ENCODE results near the gene MTRF1L. TPM values are rescaled to one million over a fixed set of nuclear protein-coding genes. Genes with fewer than 3 reads are reported as not detected.

MTRF1L gene
- polyA plus RNA-seq, 1 of the 3 experiments (the other 2 are of a cell fraction), result 7.7 TPM

DNA sequence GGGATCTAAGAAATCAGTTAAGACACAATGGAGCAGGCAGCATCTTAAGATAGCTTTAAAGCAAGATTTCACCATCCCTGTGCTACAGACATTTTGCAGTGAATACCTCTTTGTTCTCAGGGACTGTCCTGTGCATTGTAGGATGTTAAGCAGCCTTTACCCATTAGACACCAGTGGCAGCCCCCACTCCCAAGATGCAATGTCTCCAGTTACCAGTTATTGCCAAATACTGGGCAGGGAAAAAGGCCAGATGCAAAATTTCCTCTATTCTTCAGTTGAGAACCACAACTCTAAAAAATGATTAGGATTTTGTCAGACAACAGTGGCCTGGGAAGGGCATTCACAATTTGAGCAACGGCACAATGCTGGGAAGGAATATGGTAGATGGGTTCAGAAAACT, 25.8 kb downstream of the MTRF1L start:
- H3K36me3 ChIP-seq (replicated peaks in 1 of 2; ENCODE audit: control insufficient read depth in 1 of 2, insufficient read depth in 2 of 2, low read length in 1 of 2), result peaks cover 45 to 53% of the 10 kb centered on the region in 2 experiments
- H3K4me2 ChIP-seq, result peak overlapping the region; percentile 55; the same call in 1 of the 2 replicates
- H3K79me2 ChIP-seq (ENCODE audit: insufficient read depth), result peaks cover 98% of the 10 kb centered on the region
- peak overlapping the region in 1 of 2 experiments; percentile 17; a peak in 1 of 4 replicates for H3K27ac ChIP-seq (ENCODE audit: low read depth in 2 of 2, low read length in 1 of 2)
- ChIA-PET CTCF (interaction anchor here (0.7 to 2.3 kb wide), 2 partner anchors 22 to 79 kb away, joined by 3 to 10 read pairs; no protein-coding TSS in a partner anchor), POLR2A (no interaction called here)
- no peak overlapping the region for H3K9ac ChIP-seq
- peaks cover 69% of the 10 kb centered on the region for H4K20me1 ChIP-seq (ENCODE audit: insufficient read depth)
- no peak overlapping the region for H3K4me3 ChIP-seq (ENCODE audit: low read depth in 2 of 2, low read length in 1 of 2)
- no peak for DNase-seq
- peaks cover 31% of the 10 kb centered on the region for H3F3A ChIP-seq (replicated peaks; ENCODE audit: insufficient read depth)
- H3K9me3 ChIP-seq, result peaks cover 1% of the 10 kb centered on the region; the same call in 1 of the 2 replicates
- H3K4me1 ChIP-seq (ENCODE audit: control insufficient read depth in 1 of 2, insufficient read depth in 2 of 2, low read depth in 1 of 2, low read length in 1 of 2), result peaks cover 19 to 24% of the 10 kb centered on the region in 2 experiments; a peak in 3 of 4 replicates
- H3K9me2 ChIP-seq, result no peaks in the 10 kb centered on the region
- TF ChIP-seq EZH2phosphoT487 (IDR thresholded peaks at IDR 0.05; ENCODE audit: borderline replicate concordance, low read depth) (no peak), RFX5 (IDR thresholded peaks at IDR 0.05; ENCODE audit: low read length) (no peak)
- TF ChIP-seq, protein P1, sequence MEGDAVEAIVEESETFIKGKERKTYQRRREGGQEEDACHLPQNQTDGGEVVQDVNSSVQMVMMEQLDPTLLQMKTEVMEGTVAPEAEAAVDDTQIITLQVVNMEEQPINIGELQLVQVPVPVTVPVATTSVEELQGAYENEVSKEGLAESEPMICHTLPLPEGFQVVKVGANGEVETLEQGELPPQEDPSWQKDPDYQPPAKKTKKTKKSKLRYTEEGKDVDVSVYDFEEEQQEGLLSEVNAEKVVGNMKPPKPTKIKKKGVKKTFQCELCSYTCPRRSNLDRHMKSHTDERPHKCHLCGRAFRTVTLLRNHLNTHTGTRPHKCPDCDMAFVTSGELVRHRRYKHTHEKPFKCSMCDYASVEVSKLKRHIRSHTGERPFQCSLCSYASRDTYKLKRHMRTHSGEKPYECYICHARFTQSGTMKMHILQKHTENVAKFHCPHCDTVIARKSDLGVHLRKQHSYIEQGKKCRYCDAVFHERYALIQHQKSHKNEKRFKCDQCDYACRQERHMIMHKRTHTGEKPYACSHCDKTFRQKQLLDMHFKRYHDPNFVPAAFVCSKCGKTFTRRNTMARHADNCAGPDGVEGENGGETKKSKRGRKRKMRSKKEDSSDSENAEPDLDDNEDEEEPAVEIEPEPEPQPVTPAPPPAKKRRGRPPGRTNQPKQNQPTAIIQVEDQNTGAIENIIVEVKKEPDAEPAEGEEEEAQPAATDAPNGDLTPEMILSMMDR (IDR thresholded peaks at IDR 0.05), result no peak
- H3K27me3 ChIP-seq (ENCODE audit: insufficient read depth), result no peaks in the 10 kb centered on the region
- 69% methylated on average over 1 of the region's 1 CpG for WGBS (ENCODE audit: low lambda C conversion rate)
- H2AFZ ChIP-seq (ENCODE audit: low read depth), result no peak overlapping the region

DNA sequence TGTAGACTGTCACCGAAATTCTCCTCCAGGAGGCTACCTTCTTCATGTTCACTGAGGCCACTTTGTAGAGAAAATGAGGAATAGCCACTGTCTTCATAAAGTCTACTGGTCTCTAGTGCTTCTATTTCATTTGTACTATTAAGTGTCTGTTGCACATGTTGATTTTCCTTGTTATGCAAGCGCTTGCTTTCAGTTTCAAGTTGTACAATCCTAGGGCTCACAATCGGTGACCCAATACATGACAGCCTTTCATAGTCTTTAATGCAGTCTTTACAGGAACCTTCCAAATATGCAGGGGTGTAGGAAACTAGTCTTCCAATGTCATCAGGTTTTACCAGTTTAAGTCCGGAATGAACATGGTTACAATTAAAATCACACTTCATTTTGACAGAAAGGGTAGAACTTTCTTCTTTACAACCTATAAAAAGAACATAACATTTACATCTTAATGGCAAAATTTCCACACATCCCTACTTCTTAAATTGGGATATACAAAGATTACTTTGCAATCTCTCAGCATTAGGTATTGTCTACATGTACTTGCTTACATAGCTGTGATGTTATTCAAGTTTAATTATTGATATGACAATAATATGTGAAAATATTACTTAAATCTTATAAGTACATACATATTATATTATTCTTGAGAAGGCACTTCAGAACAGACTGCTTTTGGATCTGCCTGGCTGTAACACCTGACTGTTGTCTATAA, 27.1 kb downstream of the MTRF1L start:
- CTCF ChIA-PET, result no interaction called here
- no peaks in the 10 kb centered on the region for H3K9me2 ChIP-seq
- no peak for TF ChIP-seq TCF12 (IDR thresholded peaks at IDR 0.05)
- TF ChIP-seq, protein P2, sequence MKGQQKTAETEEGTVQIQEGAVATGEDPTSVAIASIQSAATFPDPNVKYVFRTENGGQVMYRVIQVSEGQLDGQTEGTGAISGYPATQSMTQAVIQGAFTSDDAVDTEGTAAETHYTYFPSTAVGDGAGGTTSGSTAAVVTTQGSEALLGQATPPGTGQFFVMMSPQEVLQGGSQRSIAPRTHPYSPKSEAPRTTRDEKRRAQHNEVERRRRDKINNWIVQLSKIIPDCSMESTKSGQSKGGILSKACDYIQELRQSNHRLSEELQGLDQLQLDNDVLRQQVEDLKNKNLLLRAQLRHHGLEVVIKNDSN (IDR thresholded peaks at IDR 0.05; ENCODE audit: borderline replicate concordance, low read depth), result no peak
- TF ChIP-seq, protein P3, sequence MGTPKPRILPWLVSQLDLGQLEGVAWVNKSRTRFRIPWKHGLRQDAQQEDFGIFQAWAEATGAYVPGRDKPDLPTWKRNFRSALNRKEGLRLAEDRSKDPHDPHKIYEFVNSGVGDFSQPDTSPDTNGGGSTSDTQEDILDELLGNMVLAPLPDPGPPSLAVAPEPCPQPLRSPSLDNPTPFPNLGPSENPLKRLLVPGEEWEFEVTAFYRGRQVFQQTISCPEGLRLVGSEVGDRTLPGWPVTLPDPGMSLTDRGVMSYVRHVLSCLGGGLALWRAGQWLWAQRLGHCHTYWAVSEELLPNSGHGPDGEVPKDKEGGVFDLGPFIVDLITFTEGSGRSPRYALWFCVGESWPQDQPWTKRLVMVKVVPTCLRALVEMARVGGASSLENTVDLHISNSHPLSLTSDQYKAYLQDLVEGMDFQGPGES (IDR thresholded peaks at IDR 0.05; ENCODE audit: low read depth, low read length), result no peak
- TF ChIP-seq CHD2 (IDR thresholded peaks at IDR 0.05; ENCODE audit: low read length, partially characterized antibody), result no peak
- TF ChIP-seq, protein P4, sequence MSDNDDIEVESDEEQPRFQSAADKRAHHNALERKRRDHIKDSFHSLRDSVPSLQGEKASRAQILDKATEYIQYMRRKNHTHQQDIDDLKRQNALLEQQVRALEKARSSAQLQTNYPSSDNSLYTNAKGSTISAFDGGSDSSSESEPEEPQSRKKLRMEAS (IDR thresholded peaks at IDR 0.05; ENCODE audit: low read depth), result no peak
- TF ChIP-seq, protein P5, sequence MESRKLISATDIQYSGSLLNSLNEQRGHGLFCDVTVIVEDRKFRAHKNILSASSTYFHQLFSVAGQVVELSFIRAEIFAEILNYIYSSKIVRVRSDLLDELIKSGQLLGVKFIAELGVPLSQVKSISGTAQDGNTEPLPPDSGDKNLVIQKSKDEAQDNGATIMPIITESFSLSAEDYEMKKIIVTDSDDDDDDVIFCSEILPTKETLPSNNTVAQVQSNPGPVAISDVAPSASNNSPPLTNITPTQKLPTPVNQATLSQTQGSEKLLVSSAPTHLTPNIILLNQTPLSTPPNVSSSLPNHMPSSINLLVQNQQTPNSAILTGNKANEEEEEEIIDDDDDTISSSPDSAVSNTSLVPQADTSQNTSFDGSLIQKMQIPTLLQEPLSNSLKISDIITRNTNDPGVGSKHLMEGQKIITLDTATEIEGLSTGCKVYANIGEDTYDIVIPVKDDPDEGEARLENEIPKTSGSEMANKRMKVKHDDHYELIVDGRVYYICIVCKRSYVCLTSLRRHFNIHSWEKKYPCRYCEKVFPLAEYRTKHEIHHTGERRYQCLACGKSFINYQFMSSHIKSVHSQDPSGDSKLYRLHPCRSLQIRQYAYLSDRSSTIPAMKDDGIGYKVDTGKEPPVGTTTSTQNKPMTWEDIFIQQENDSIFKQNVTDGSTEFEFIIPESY (IDR thresholded peaks at IDR 0.05; ENCODE audit: borderline replicate concordance, low read depth), result no peak
- TF ChIP-seq RAD21 (IDR thresholded peaks at IDR 0.05; ENCODE audit: low read length), result no peak
- TF ChIP-seq, protein P6, sequence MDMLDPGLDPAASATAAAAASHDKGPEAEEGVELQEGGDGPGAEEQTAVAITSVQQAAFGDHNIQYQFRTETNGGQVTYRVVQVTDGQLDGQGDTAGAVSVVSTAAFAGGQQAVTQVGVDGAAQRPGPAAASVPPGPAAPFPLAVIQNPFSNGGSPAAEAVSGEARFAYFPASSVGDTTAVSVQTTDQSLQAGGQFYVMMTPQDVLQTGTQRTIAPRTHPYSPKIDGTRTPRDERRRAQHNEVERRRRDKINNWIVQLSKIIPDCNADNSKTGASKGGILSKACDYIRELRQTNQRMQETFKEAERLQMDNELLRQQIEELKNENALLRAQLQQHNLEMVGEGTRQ (IDR thresholded peaks at IDR 0.05; ENCODE audit: borderline replicate concordance, low read depth, low read length), result no peak
- TF ChIP-seq RFX5 (IDR thresholded peaks at IDR 0.05; ENCODE audit: low read length), result no peak
- no peak for TF ChIP-seq RCOR1 (IDR thresholded peaks at IDR 0.05; ENCODE audit: low read length)
- TF ChIP-seq MXI1 (IDR thresholded peaks at IDR 0.05; ENCODE audit: low read depth, low read length), result no peak
- H3K9me3 ChIP-seq, result peaks cover 7% of the 10 kb centered on the region
- H2AFZ ChIP-seq (ENCODE audit: low read depth), result no peak overlapping the region
- no peak for DNase-seq
- no peak overlapping the region for H3K9ac ChIP-seq
- H3K4me1 ChIP-seq (ENCODE audit: control insufficient read depth in 1 of 2, insufficient read depth in 2 of 2, low read depth in 1 of 2, low read length in 1 of 2), result peaks cover 19 to 22% of the 10 kb centered on the region in 2 experiments; a peak in 3 of 4 replicates
- 95% methylated on average over 4 of the region's 4 CpGs for WGBS (ENCODE audit: low lambda C conversion rate)
- peaks cover 45% of the 10 kb centered on the region for H3F3A ChIP-seq (replicated peaks; ENCODE audit: insufficient read depth)
- H4K20me1 ChIP-seq (ENCODE audit: insufficient read depth), result peaks cover 59% of the 10 kb centered on the region
- peaks cover 93% of the 10 kb centered on the region for H3K79me2 ChIP-seq (ENCODE audit: insufficient read depth)
- H3K27ac ChIP-seq (ENCODE audit: low read depth in 2 of 2, low read length in 1 of 2), result no peak overlapping the region; a peak in 1 of 4 replicates
- H3K27me3 ChIP-seq (ENCODE audit: insufficient read depth), result no peaks in the 10 kb centered on the region
- no peak overlapping the region; the same call in 1 of the 2 replicates for H3K4me2 ChIP-seq
- POLR2A ChIA-PET, result no interaction called here
- H3K4me3 ChIP-seq (ENCODE audit: low read depth in 2 of 2, low read length in 1 of 2), result no peak overlapping the region
- H3K36me3 ChIP-seq (replicated peaks in 1 of 2; ENCODE audit: control insufficient read depth in 1 of 2, insufficient read depth in 2 of 2, low read length in 1 of 2), result peaks cover 59 to 67% of the 10 kb centered on the region in 2 experiments

Measured in SK-N-SH (cell line).